Kidney epithelial cell (primary cell): ENCODE data around the gene KANSL3. TPM values are rescaled to one million over a fixed set of nuclear protein-coding genes. Genes with fewer than 3 reads are reported as not detected.

Source experiments
- DNase-seq: peaks from one replicate; pipeline ENCODE4 v3.0.0-alpha.2; 2010; ENCODE audit warnings: low read depth
- H3K27me3 ChIP-seq: 2 replicates; pipeline ENCODE4 v1.6.0; 2011; ENCODE audit warnings: low read length; ENCODE audit not compliant: control insufficient read depth, insufficient read depth
- H3K36me3 ChIP-seq: 2 replicates; pipeline ENCODE4 v1.5.1; 2011; ENCODE audit warnings: low read length; ENCODE audit not compliant: control insufficient read depth, insufficient read depth
- H3K4me3 ChIP-seq: 2 replicates; pipeline ENCODE4 v1.5.1; 2011; ENCODE audit warnings: low read depth, mild to moderate bottlenecking, control low read depth, low read length
- total RNA-seq: library from RNA; depleted of rRNA; stranded (reverse); fragments of >200 nt; gene quantifications from 2 replicates; pipeline ENCODE4 v1.2.3, GENCODE V29; 2015
- TF ChIP-seq, protein P1 (sequence below): IDR thresholded peaks from 2 replicates; pipeline ENCODE4 v1.5.1; 2011; ENCODE audit warnings: mild to moderate bottlenecking, moderate library complexity, low read length, control low read depth, inconsistent platforms; ENCODE audit not compliant: insufficient read depth, poor library complexity, severe bottlenecking

The KANSL3 gene
- total RNA-seq, 1 donor from 2014 or later, result 33.2 TPM

DNA sequence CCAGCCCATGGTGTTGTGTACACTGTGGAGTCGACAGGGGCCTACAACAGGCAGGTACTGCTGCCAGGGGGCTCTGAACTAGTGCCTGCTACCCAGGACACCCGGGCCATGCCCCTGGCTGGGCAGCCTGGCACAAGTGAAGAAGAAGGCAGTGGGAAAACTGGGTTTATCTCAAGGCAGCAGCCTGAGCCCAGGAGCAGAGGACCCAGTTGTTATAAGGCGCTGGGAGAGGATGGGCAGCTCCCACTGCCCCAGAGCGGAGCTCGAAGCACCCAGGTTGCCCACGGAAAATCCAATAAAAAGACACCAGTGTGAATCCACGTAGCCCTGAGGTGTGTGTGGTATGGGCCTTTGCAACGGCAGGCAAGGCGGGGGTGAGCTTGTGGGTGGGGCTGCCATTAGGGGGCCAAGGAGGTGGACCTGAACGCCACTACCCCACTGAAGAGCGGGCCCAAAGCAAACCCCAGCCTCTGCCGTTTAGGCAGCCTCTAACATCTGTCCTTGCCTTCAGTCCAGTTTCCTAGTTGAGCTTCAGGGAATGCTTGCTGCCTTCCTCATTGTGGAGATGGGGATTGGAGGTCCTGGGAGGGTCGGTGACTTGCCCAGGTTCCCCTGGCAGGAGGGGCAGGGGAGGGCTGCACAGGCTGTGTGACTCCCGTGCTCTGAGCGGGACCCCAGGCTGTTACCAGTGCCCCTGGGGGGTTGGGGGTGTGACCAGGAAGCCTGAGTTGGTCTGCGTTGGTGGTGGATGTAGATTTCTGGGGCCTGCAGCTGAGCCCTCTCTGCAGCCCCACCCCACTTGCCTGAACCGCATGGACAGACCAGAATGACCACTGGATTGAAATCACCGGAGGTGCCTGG lies 85.6 kb downstream of the KANSL3 start:
- Histone ChIP-seq H3K36me3 (no peaks in the 10 kb centered on the region), H3K4me3 (no peak overlapping the region), H3K27me3 (no peaks in the 10 kb centered on the region)
- DNase-seq, result no peak
- TF ChIP-seq, protein P1, sequence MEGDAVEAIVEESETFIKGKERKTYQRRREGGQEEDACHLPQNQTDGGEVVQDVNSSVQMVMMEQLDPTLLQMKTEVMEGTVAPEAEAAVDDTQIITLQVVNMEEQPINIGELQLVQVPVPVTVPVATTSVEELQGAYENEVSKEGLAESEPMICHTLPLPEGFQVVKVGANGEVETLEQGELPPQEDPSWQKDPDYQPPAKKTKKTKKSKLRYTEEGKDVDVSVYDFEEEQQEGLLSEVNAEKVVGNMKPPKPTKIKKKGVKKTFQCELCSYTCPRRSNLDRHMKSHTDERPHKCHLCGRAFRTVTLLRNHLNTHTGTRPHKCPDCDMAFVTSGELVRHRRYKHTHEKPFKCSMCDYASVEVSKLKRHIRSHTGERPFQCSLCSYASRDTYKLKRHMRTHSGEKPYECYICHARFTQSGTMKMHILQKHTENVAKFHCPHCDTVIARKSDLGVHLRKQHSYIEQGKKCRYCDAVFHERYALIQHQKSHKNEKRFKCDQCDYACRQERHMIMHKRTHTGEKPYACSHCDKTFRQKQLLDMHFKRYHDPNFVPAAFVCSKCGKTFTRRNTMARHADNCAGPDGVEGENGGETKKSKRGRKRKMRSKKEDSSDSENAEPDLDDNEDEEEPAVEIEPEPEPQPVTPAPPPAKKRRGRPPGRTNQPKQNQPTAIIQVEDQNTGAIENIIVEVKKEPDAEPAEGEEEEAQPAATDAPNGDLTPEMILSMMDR, result no peak

DNA sequence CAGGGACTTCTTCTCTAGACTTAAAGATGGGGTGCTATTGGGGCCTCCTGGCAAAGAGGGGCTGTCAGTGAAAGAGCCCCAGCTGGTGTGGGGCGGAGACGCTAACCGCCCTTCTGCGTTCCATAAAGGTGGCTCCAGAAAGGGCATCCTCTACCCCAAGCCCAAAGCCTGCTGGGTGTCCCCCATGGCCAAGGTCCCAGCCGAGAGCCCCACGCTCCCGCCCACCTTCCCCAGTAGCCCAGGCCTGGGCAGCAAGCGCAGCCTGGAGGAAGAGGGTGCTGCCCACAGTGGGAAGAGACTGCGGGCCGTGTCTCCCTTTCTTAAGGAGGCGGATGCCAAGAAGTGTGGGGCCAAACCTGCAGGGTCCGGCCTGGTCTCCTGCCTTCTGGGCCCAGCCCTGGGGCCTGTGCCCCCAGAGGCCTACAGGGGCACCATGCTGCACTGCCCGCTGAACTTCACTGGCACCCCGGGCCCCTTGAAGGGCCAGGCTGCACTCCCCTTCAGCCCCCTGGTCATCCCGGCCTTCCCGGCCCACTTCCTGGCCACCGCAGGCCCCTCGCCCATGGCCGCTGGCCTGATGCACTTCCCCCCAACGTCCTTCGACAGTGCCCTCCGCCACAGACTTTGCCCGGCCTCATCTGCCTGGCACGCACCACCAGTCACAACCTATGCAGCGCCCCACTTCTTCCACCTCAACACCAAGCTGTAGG lies 86.4 kb downstream of the KANSL3 start:
- TF ChIP-seq, protein P1, result no peak
- no peaks in the 10 kb centered on the region for H3K36me3 ChIP-seq
- no peak for DNase-seq

DNA sequence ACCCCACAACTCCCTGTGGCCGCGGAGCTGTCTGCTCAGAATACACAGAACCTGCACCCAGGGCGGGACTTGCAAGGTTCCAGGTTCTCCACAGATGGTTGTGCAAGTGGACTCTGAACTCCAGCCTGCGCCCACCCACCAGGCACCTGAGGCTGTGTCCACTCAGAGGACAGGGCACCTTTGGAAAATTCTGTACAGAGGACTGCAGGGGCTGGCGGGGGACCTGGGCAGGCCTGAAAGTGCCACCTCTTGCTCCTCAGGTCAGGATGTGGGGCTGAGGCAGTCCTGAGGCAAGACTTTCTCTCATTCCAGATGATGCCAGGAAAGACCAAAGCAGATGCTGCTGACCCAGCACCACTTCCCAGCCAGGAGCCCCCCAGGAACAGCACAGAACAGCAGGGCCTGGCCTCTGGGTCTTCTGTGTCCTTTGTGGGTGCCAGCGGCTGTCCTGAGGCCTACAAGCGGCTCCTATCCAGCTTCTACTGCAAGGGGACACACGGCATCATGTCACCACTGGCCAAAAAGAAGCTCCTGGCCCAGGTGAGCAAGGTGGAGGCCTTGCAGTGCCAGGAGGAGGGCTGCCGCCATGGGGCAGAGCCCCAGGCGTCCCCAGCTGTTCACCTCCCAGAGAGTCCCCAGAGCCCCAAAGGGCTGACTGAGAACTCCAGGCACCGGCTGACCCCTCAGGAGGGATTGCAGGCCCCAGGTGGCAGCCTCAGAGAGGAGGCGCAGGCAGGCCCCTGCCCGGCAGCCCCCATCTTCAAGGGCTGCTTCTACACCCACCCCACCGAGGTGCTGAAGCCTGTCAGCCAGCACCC lies 87.1 kb downstream of the KANSL3 start:
- TF ChIP-seq, protein P1, result no peak
- no peaks in the 10 kb centered on the region for H3K27me3 ChIP-seq
- no peak overlapping the region for H3K4me3 ChIP-seq
- DNase-seq, result no peak
- no peaks in the 10 kb centered on the region for H3K36me3 ChIP-seq

More for the DNA sequence above, 86.4 kb downstream of the KANSL3 start:
- Histone ChIP-seq H3K27me3 (no peaks in the 10 kb centered on the region), H3K4me3 (no peak overlapping the region)

DNA sequence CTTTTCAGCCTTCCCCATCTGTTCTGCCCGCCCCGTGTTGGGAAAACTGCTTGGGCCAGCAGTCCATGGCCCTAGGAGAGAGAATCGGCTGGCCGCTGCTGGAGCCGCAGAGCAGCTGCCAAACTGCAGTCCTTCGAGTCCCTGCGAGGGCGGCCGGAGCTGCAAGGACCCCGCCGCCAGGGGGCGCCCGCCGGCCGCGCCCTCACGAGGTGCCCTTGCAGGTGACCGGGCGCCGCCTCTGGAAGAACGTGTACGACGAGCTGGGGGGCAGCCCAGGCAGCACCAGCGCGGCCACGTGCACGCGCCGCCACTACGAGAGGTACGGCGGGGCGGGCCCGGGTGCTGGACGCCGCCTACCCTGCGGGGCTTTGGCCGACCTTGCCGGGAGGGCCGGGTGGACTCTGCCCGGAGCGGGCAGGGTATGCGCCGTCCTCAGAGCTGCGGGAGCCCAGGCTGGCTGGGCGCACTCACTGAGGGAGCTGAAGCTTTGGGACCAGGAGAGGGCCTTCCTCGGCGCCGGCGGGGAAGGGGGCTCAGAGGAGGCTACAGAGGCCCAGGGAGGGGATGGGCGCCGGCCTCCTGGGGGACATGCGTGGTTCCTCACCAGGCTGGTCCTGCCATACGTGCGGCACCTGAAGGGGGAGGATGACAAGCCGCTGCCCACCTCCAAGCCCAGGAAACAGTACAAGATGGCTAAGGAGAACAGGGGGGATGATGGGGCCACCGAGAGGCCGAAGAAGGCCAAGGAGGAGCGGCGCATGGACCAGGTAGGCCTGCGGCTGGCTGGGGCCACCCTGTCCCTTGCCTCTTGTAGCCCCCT lies 87.9 kb downstream of the KANSL3 start:
- H3K36me3 ChIP-seq, result no peaks in the 10 kb centered on the region
- TF ChIP-seq, protein P1, result no peak
- no peak overlapping the region for H3K4me3 ChIP-seq
- H3K27me3 ChIP-seq, result no peaks in the 10 kb centered on the region
- no peak for DNase-seq

DNA sequence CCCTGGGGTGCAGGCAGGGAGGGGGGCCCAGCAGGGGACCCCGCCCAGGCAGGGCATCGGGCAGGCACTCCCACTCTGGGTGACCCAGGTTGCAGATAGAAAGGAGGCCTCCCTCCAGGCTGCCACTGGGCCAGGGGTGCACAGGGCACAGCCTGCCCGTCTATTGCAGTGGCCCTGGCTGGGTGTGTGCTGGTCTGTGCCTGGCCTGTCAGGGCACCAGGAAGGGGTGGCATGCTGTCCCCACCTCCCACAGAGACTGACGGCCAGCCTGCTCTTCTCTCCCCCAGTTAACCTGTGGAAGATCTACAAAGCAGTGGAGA lies 88.7 kb downstream of the KANSL3 start:
- H3K27me3 ChIP-seq, result no peaks in the 10 kb centered on the region
- no peaks in the 10 kb centered on the region for H3K36me3 ChIP-seq
- TF ChIP-seq, protein P1, result no peak
- no peak for DNase-seq
- no peak overlapping the region for H3K4me3 ChIP-seq
